Measurements from ENCODE around the gene PCNX1. TPM values are rescaled to one million over a fixed set of nuclear protein-coding genes. Genes with fewer than 3 reads are reported as not detected.
A peak's percentile ranks its signal among the peaks of the same experiment; 100 is the strongest.

The PCNX1 gene
- total and polyA plus RNA-seq, 9 of the 15 experiments (the other 6 are each of a cell fraction or from before 2014, with no cell fraction given), result 0.30 to 4.5 (median 2.3) TPM

DNA sequence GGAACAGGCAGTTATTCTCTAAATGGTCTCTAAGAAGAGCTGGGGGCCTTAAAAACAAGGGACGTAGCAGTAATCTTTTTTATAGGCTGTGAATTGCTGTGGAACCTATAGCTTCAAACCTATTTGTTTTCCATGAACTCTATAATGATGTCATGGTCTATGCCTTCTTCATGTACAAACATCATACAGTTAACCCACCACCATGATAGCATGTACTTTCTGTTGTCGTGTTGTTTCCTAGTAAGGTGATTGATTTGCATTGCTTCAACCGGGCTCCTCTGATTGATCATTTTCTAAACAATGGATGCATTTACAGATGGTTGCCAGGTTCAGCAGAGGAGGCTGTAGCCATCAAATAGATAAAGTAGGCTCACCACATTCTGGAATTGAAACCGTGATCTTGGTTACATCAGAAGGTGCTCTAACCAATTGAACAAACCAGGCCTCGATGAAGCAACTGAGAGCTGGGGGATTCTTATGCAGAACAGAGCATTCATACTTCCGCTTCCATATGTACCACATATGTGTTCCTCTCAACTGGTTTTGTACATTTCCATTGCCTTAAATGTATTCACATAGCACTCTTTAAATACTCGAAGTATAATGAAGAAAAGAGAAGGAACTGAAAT is 25.6 kb upstream of the PCNX1 start:
- DNase-seq (ENCODE audit: extremely low read depth in 1 of 4, low spot score in 3 of 4) (no peak), ATAC-seq (no peak), FAIRE-seq (no peak)
- no peaks in the 10 kb centered on the region for H3K79me2 ChIP-seq (ENCODE audit: control insufficient read depth, insufficient read depth, low read length)
- BruUV-seq (replicated peaks), result no TSS peak
- no peaks in the 10 kb centered on the region for H3K36me3 ChIP-seq (ENCODE audit: control insufficient read depth, insufficient read depth, low read length)
- no peak overlapping the region for H2AFZ ChIP-seq (ENCODE audit: low read depth, low read length)
- no peak overlapping the region for H3K9ac ChIP-seq (ENCODE audit: insufficient read depth in 1 of 2, low read depth in 2 of 2, low read length in 2 of 2)
- H3K4me1 ChIP-seq (replicated peaks in 1 of 2; ENCODE audit: control insufficient read depth in 2 of 2, insufficient read depth in 2 of 2, low read length in 2 of 2), result peaks cover 0 to 3% of the 10 kb centered on the region in 2 experiments; a peak in 3 of 5 replicates
- TF ChIP-seq BMI1 (IDR thresholded peaks at IDR 0.05; ENCODE audit: low read length), result no peak
- no peak for TF ChIP-seq SMC3 (conservative IDR thresholded peaks at IDR 0.05; ENCODE audit: insufficient read depth, low read depth, low read length)
- no peak for TF ChIP-seq LEF1 (IDR thresholded peaks at IDR 0.05)
- H3K4me3 ChIP-seq, result no peak overlapping the region
- H4K20me1 ChIP-seq (replicated peaks; ENCODE audit: control insufficient read depth, insufficient read depth, low read length), result no peaks in the 10 kb centered on the region
- CTCF ChIA-PET (ENCODE audit: low intra/inter-chr PET ratio), result no interaction called here
- no peak overlapping the region for H3K27ac ChIP-seq (ENCODE audit: extremely low read depth, low read depth, low read length)
- WGBS (ENCODE audit: insufficient coverage, low coverage, missing lambda C conversion rate), result 7% methylated on average over 7 of the region's 7 CpGs
- no peaks in the 10 kb centered on the region for H3K9me3 ChIP-seq (replicated peaks; ENCODE audit: control insufficient read depth, insufficient read depth, low read depth, low read length)
- H3K27me3 ChIP-seq (ENCODE audit: control insufficient read depth in 2 of 2, insufficient read depth in 2 of 2, low read length in 2 of 2), result no peaks in the 10 kb centered on the region
- POLR2A ChIA-PET, result no interaction called here
- H3K9me1 ChIP-seq (ENCODE audit: control insufficient read depth, insufficient read depth, low read length), result no peaks in the 10 kb centered on the region
- intact Hi-C loops (cut with micrococcal nuclease), result no loop called here
- in situ Hi-C loops (cut with MboI), result no loop called here
- H3K4me2 ChIP-seq (ENCODE audit: insufficient read depth, low read length), result no peak overlapping the region

DNA sequence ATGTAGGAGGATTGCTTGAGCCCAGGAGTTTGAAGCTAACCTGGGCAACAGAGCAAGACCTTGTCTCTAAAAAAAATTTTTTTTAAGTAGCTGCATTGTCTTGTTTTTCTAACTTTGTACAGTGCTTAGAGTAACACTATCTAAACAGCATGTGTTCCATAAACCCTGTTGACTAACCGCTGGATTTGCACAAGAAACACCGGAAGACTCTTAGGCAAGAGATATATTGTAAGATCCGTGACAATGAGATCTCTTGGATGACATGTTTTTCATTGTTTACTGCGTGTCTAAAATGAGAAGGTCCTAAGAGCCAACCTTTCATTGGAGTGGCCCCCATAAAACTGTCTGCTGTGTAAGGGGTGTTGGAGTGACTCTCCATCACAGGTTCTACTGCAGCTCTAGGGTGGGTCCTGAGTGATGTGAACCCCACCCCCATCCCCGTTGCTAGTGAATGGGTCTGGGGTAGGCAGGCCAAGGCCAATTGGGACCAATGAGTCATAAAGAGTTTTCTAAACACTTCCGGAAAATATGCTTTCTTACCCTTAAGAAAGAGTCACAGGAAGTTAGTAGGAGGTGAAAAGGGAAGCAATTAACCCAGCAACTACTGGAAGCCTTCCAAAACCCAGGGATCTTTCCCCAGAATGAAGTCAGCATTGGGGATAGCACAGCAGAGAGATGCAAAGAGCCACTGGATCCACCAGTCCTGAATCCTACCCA is 24.3 kb upstream of the PCNX1 start:
- H3K27ac ChIP-seq (ENCODE audit: extremely low read depth, low read depth, low read length), result no peak overlapping the region
- H3K79me2 ChIP-seq (ENCODE audit: control insufficient read depth, insufficient read depth, low read length), result no peaks in the 10 kb centered on the region
- no TSS peak for BruUV-seq (replicated peaks)
- H3K9ac ChIP-seq (ENCODE audit: insufficient read depth in 1 of 2, low read depth in 2 of 2, low read length in 2 of 2), result no peak overlapping the region
- H4K20me1 ChIP-seq (replicated peaks; ENCODE audit: control insufficient read depth, insufficient read depth, low read length), result no peaks in the 10 kb centered on the region
- WGBS (ENCODE audit: insufficient coverage, low coverage, missing lambda C conversion rate), result 8% methylated on average over 5 of the region's 6 CpGs
- CTCF ChIA-PET (ENCODE audit: low intra/inter-chr PET ratio), result no interaction called here
- no peak overlapping the region for H3K4me2 ChIP-seq (ENCODE audit: insufficient read depth, low read length)
- POLR2A ChIA-PET, result no interaction called here
- DNase-seq (ENCODE audit: extremely low read depth in 1 of 4, low spot score in 3 of 4), result peak in 1 of 4 experiments; percentile 6
- H3K9me3 ChIP-seq (replicated peaks; ENCODE audit: control insufficient read depth, insufficient read depth, low read depth, low read length), result no peaks in the 10 kb centered on the region
- H3K4me3 ChIP-seq, result no peak overlapping the region
- H3K4me1 ChIP-seq (replicated peaks in 1 of 2; ENCODE audit: control insufficient read depth in 2 of 2, insufficient read depth in 2 of 2, low read length in 2 of 2), result peaks cover 0 to 3% of the 10 kb centered on the region in 2 experiments; a peak in 3 of 5 replicates
- H3K36me3 ChIP-seq (ENCODE audit: control insufficient read depth, insufficient read depth, low read length), result no peaks in the 10 kb centered on the region
- no peaks in the 10 kb centered on the region for H3K27me3 ChIP-seq (ENCODE audit: control insufficient read depth in 2 of 2, insufficient read depth in 2 of 2, low read length in 2 of 2)
- intact Hi-C loops (cut with micrococcal nuclease) (no loop called here), in situ Hi-C loops (cut with MboI) (no loop called here)
- no peak for ATAC-seq
- FAIRE-seq, result no peak
- H2AFZ ChIP-seq (ENCODE audit: low read depth, low read length), result no peak overlapping the region
- no peaks in the 10 kb centered on the region for H3K9me1 ChIP-seq (ENCODE audit: control insufficient read depth, insufficient read depth, low read length)
- TF ChIP-seq HMG20B (CRISPR knock-in tag; IDR thresholded peaks at IDR 0.05), result no peak
- TF ChIP-seq, protein P1, sequence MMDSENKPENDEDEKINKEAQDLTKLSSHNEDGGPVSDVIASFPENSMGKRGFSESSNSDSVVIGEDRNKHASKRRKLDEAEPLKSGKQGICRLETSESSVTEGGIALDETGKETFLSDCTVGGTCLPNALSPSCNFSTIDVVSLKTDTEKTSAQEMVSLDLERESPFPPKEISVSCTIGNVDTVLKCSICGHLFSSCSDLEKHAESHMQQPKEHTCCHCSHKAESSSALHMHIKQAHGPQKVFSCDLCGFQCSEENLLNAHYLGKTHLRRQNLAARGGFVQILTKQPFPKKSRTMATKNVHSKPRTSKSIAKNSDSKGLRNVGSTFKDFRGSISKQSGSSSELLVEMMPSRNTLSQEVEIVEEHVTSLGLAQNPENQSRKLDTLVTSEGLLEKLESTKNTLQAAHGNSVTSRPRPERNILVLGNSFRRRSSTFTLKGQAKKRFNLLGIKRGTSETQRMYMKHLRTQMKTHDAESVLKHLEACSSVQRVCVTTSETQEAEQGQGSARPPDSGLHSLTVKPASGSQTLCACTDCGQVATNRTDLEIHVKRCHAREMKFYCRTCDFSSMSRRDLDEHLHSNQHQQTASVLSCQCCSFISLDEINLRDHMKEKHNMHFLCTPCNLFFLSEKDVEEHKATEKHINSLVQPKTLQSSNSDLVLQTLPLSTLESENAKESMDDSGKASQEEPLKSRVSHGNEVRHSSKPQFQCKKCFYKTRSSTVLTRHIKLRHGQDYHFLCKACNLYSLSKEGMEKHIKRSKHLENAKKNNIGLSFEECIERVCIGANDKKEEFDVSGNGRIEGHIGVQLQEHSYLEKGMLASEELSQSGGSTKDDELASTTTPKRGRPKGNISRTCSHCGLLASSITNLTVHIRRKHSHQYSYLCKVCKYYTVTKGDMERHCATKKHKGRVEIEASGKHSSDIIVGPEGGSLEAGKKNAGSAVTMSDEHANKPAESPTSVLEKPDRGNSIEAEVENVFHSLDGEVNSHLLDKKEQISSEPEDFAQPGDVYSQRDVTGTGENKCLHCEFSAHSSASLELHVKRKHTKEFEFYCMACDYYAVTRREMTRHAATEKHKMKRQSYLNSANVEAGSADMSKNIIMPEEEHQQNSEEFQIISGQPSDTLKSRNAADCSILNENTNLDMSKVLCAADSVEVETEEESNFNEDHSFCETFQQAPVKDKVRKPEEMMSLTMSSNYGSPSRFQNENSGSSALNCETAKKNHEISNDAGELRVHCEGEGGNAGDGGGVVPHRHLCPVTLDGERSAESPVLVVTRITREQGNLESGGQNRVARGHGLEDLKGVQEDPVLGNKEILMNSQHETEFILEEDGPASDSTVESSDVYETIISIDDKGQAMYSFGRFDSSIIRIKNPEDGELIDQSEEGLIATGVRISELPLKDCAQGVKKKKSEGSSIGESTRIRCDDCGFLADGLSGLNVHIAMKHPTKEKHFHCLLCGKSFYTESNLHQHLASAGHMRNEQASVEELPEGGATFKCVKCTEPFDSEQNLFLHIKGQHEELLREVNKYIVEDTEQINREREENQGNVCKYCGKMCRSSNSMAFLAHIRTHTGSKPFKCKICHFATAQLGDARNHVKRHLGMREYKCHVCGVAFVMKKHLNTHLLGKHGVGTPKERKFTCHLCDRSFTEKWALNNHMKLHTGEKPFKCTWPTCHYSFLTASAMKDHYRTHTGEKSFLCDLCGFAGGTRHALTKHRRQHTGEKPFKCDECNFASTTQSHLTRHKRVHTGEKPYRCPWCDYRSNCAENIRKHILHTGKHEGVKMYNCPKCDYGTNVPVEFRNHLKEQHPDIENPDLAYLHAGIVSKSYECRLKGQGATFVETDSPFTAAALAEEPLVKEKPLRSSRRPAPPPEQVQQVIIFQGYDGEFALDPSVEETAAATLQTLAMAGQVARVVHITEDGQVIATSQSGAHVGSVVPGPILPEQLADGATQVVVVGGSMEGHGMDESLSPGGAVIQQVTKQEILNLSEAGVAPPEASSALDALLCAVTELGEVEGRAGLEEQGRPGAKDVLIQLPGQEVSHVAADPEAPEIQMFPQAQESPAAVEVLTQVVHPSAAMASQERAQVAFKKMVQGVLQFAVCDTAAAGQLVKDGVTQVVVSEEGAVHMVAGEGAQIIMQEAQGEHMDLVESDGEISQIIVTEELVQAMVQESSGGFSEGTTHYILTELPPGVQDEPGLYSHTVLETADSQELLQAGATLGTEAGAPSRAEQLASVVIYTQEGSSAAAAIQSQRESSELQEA (IDR thresholded peaks at IDR 0.05; ENCODE audit: low read depth), result no peak
